ENCODE results near the gene PDCD11. TPM values are rescaled to one million over a fixed set of nuclear protein-coding genes. Genes with fewer than 3 reads are reported as not detected.

PDCD11 gene
- total RNA-seq, 2 donors from 2014 or later, result 13.3 to 33.8 TPM

DNA sequence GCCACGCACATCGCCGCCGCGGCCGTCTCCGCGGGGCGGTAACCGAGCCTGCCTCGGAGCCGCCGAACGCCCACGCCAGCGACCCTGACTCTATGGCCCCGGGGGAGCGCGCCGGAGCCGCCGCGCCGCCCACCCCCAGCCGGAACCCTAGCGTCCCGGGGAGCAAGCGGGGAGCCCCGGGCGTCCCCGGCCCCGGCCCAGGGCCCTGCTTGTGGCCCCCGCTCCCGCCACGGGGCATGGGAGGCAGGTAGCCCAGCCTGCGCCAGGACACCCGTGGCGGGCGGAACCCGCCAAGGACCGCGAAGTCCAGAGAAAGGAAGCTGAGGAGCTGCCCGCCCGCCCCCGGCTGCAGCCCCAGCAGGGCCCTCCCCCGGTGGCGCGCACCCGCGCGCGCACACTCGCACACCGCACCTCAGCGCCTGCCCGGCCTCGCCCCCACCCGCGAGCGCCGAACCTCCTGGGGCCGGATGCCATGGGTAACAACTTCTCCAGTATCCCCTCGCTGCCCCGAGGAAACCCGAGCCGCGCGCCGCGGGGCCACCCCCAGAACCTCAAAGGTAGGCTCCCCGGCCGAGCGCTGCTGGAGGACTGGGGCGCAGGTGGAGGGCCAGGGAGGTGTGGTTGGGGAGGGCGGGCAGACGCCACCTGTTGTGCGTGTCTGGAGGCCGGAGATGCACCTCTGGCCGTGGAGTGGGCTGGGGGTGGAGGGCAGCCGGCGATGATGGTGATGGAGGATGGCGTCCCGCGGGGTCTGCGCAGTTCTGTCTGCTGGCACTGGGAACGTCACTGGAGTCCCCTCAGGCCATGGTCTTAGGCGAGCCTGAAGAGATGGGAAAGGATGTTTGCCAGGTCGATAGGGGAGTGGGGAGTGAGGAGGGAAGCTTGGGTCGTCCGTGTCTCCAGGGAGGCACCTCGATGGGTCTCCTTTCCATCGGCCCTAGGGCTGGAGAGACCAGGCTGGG lies 97.8 kb downstream of the PDCD11 start:
- intact Hi-C loops (cut with DNase I), result no loop called here
- Histone ChIP-seq H3K27me3 (replicated peaks; ENCODE audit: insufficient read depth) (peaks cover 9% of the 10 kb centered on the region), H3K4me3 (peak overlapping the region; percentile 38 to 49), H3K9me3 (no peaks in the 10 kb centered on the region), H3K4me1 (replicated peaks) (no peaks in the 10 kb centered on the region), H3K36me3 (no peaks in the 10 kb centered on the region), H3K27ac (no peak overlapping the region)
- WGBS, result 2% methylated on average over 50 of the region's 92 CpGs
- TF ChIP-seq POLR2A (IDR thresholded peaks at IDR 0.05) (no peak), CTCF (IDR thresholded peaks at IDR 0.05) (no peak), POLR2AphosphoS5 (IDR thresholded peaks at IDR 0.05) (no peak)
- DNase-seq (ENCODE audit: low spot score), result no peak

DNA sequence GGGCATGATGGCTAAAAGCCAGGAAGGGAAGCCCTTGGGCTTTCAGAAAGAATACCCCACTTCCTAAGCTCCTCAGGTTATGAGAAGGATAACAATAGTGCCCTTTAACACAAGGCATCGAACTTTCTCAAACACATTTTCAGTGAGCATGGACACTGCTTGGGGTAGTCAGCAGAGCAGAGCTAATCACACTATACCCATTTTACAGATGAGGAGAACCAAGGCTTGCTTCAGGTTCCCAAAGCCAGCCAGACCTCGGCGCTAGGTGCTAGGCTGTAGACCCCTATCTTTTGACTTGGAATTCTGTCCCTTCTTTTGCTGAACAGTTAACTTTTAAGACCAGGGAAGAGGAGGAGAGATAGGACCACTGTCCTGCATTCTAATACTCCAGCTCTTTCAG lies 98.9 kb downstream of the PDCD11 start:
- intact Hi-C loops (cut with DNase I), result no loop called here
- H3K9me3 ChIP-seq, result no peaks in the 10 kb centered on the region
- TF ChIP-seq POLR2A (IDR thresholded peaks at IDR 0.05) (no peak), POLR2AphosphoS5 (IDR thresholded peaks at IDR 0.05) (no peak), CTCF (IDR thresholded peaks at IDR 0.05) (no peak)

More for the DNA sequence above, 98.9 kb downstream of the PDCD11 start:
- no peak for DNase-seq (ENCODE audit: low spot score)
- H3K27ac ChIP-seq, result no peak overlapping the region
- H3K4me3 ChIP-seq, result no peak overlapping the region
- H3K27me3 ChIP-seq (replicated peaks; ENCODE audit: insufficient read depth), result peaks cover 9% of the 10 kb centered on the region
- 87% methylated on average over 3 of the region's 3 CpGs for WGBS
- H3K4me1 ChIP-seq (replicated peaks), result no peaks in the 10 kb centered on the region
- no peaks in the 10 kb centered on the region for H3K36me3 ChIP-seq

MicroRNAs encoded within 50 kb of the gene (microRNA counts, 767-probe panel; counts per million panel counts)
- microRNA hsa-miR-1307-3p, result 431 to 927 counts per million in 2 donors

Small RNA genes lying within 50 kb of the gene (microRNA-seq; reads per million reads assigned to microRNA genes)
- 892 reads per million, percentile 87 among the genes with 10 or more reads in this experiment for gene MIR1307

Other genes with a start within 250 kb of the PDCD11 start
- 100 to 1,000 TPM in 1 of 2 donors, 10 to 100 TPM in 1; 88.4 to 112 TPM for gene NT5C2, start 203.4 kb upstream of the PDCD11 start, total RNA-seq
- not detected for gene RPEL1, start 150.7 kb upstream of the PDCD11 start, total RNA-seq
- gene INA, start 119.5 kb upstream of the PDCD11 start, total RNA-seq, result 1 to 10 TPM in 1 of 2 donors, under 1 TPM in 1; 0.14 to 2.0 TPM
- 10 to 100 TPM; 11.4 to 12.4 TPM for gene PCGF6, start 45.5 kb upstream of the PDCD11 start, total RNA-seq
- 10 to 100 TPM in 1 of 2 donors, 1 to 10 TPM in 1; 3.7 to 16.0 TPM for gene TAF5, start 28.6 kb upstream of the PDCD11 start, total RNA-seq
- gene ATP5MK, start 151 bp upstream of the PDCD11 start, total RNA-seq, result 100 to 1,000 TPM; 206 to 234 TPM
- gene CALHM2, start 55.7 kb downstream of the PDCD11 start, total RNA-seq, result 10 to 100 TPM; 11.7 to 82.8 TPM
- not detected for gene CALHM1, start 62.3 kb downstream of the PDCD11 start, total RNA-seq
- gene CALHM3, start 82.6 kb downstream of the PDCD11 start, total RNA-seq, result under 1 TPM in 1 of 2 donors, not detected in 1; 0.51 TPM
- 10 to 100 TPM in 1 of 2 donors, under 1 TPM in 1; 0.96 to 10.5 TPM for gene NEURL1, start 97.1 kb downstream of the PDCD11 start, total RNA-seq

Measured in prostate gland (tissue), 2 donors.